HepG2 (cell line): Measurements from ENCODE around the gene LTB4R. TPM values are rescaled to one million over a fixed set of nuclear protein-coding genes. Genes with fewer than 3 reads are reported as not detected.

ENCODE experiments used
- ATF7-NPFF ChIP-seq: sonication (generic); formaldehyde crosslinking; IDR thresholded peaks from 2 replicates; pipeline ENCODE4 v1.8.1; 2023; ENCODE audit warnings: mild to moderate bottlenecking, low read depth, missing genetic modification reagents, moderate library complexity
- DMAP1 ChIP-seq: IDR thresholded peaks from 2 replicates; pipeline ENCODE4 v1.6.1; 2016
- FOXP1 ChIP-seq, 2 experiments: fragments of 450-650 bp in 1 of 2; IDR thresholded peaks; 2 replicates each; pipeline ENCODE4 v1.6.1; 2017 to 2018; ENCODE audit warnings: antibody characterized with exemption in 1 of 2
- KLF6 ChIP-seq: IDR thresholded peaks from 2 replicates; pipeline ENCODE4 v1.8.0; 2016; ENCODE audit warnings: missing biosample characterization, missing genetic modification reagents
- ZZZ3 ChIP-seq: sonication (generic); formaldehyde crosslinking; IDR thresholded peaks from 2 replicates; pipeline ENCODE4 v1.4.0; 2020; ENCODE audit warnings: missing genetic modification reagents, mild to moderate bottlenecking, borderline replicate concordance
- polyA plus RNA-seq, 8 experiments: library from polyadenylated mRNA; depleted of rRNA in 3 of 8; stranded (reverse) in 7 of 8; unstranded in 1 of 8; fragments of >200 nt; fragmentation: Illumina TruSeq in 4 of 8; extraction: Trizol in 4 of 8; gene quantifications; 2 replicates each; pipeline versions ENCODE4 v1.2.1 to v1.2.3, GENCODE V29; 2011 to 2016; ENCODE audit warnings: low read depth in 4 of 8, missing spikeins in 1 of 8, mixed read lengths in 1 of 8; ENCODE audit not compliant: insufficient read depth in 1 of 8
- total RNA-seq, 5 experiments: library from RNA; depleted of rRNA; stranded (reverse); fragments of >200 nt; fragmentation: Illumina TruSeq; extraction: Trizol; gene quantifications; 2 replicates each; pipeline ENCODE4 v1.2.3, GENCODE V29; 2016; ENCODE audit warnings: low read depth in 1 of 5
- TF ChIP-seq, protein P1 (sequence below): sonication (generic); formaldehyde crosslinking; IDR thresholded peaks from 2 replicates; pipeline ENCODE4 v1.4.0; 2020; ENCODE audit warnings: missing genetic modification reagents
- TF ChIP-seq, protein P2 (sequence below): sonication (generic); formaldehyde crosslinking; IDR thresholded peaks from 2 replicates; pipeline ENCODE4 v1.5.0; 2020; ENCODE audit warnings: missing genetic modification reagents
- TF ChIP-seq, protein P3 (sequence below): sonication (generic); formaldehyde crosslinking; IDR thresholded peaks from 2 replicates; pipeline ENCODE4 v1.8.1; 2023; ENCODE audit warnings: missing genetic modification reagents, inconsistent platforms, borderline replicate concordance
- TF ChIP-seq, protein P4 (sequence below): sonication (generic); formaldehyde crosslinking; IDR thresholded peaks from 2 replicates; pipeline ENCODE4 v1.8.0; 2022; ENCODE audit warnings: missing genetic modification reagents, mild to moderate bottlenecking, inconsistent platforms, borderline replicate concordance
- TF ChIP-seq, protein P5 (sequence below): sonication (generic); formaldehyde crosslinking; IDR thresholded peaks from 2 replicates; pipeline ENCODE4 v1.8.0; 2022; ENCODE audit warnings: missing genetic modification reagents, mild to moderate bottlenecking, borderline replicate concordance

The LTB4R gene
- total and polyA plus RNA-seq, 2 of the 13 experiments (the other 11 are each of a cell fraction or from before 2014, with no cell fraction given) = 3.2 to 8.2 TPM

DNA sequence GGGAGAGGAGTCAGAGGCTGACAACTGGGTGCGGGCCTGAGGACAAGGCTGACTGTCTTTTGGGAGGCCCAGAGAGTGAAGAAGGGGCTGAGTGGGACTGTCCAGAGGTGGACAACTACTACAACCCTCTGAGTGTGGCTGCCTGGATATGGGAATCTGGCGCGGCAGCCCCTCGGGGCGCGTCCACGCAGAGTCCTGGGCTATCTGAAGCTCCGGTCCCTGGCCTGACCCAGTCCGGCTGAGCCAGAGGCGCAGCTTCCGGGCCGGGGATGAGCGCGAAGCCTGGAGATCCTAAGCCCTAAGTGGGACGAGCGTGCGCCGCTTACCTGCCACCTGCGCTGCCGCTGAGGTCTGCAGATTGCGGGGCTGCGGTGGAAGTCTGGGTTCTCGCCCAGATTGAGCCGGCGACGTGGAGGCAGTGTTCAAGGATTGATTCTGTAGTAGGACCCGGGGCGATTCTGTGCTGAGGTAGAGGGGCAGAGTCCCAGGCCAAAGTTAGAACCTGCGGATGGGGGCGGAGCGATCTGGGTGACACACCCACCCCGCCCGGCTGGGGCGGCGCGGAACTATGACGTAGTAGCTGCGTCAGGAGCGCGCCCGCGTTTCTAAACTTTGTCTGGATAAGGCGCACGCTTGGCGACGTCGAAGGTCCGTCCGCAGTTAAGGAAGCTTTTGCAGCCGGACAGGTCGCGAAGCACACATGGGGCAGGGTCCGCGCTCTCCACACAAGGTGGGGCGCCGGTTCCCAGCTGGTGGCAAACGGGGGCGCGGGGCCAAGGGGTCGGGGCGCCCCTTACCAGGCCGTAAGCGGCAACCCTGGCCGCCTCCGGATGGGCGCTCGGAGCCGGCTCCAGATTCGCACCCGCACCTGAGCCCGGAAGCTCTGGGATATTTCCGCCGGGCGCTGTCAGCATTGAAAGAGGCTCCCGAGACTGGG, 11.8 kb upstream of the LTB4R start, which contains the start of the genes DHRS1 and NOP9 (continued):
- TF ChIP-seq, protein P1, sequence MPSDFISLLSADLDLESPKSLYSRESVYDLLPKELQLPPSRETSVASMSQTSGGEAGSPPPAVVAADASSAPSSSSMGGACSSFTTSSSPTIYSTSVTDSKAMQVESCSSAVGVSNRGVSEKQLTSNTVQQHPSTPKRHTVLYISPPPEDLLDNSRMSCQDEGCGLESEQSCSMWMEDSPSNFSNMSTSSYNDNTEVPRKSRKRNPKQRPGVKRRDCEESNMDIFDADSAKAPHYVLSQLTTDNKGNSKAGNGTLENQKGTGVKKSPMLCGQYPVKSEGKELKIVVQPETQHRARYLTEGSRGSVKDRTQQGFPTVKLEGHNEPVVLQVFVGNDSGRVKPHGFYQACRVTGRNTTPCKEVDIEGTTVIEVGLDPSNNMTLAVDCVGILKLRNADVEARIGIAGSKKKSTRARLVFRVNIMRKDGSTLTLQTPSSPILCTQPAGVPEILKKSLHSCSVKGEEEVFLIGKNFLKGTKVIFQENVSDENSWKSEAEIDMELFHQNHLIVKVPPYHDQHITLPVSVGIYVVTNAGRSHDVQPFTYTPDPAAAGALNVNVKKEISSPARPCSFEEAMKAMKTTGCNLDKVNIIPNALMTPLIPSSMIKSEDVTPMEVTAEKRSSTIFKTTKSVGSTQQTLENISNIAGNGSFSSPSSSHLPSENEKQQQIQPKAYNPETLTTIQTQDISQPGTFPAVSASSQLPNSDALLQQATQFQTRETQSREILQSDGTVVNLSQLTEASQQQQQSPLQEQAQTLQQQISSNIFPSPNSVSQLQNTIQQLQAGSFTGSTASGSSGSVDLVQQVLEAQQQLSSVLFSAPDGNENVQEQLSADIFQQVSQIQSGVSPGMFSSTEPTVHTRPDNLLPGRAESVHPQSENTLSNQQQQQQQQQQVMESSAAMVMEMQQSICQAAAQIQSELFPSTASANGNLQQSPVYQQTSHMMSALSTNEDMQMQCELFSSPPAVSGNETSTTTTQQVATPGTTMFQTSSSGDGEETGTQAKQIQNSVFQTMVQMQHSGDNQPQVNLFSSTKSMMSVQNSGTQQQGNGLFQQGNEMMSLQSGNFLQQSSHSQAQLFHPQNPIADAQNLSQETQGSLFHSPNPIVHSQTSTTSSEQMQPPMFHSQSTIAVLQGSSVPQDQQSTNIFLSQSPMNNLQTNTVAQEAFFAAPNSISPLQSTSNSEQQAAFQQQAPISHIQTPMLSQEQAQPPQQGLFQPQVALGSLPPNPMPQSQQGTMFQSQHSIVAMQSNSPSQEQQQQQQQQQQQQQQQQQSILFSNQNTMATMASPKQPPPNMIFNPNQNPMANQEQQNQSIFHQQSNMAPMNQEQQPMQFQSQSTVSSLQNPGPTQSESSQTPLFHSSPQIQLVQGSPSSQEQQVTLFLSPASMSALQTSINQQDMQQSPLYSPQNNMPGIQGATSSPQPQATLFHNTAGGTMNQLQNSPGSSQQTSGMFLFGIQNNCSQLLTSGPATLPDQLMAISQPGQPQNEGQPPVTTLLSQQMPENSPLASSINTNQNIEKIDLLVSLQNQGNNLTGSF (CRISPR knock-in tag) = peak; percentile 93
- TF ChIP-seq ATF7-NPFF (CRISPR knock-in tag) (peak; percentile 82), ZZZ3 (CRISPR knock-in tag) (peak; percentile 96), KLF6 (CRISPR knock-in tag) (peak; percentile 94), FOXP1 (IDR thresholded peaks at IDR 0.05) (no peak), FOXP1 (CRISPR knock-in tag; IDR thresholded peaks at IDR 0.05) (peak; percentile 44; the same call in 1 of the 2 replicates), DMAP1 (peak; percentile 95)
- TF ChIP-seq, protein P2, sequence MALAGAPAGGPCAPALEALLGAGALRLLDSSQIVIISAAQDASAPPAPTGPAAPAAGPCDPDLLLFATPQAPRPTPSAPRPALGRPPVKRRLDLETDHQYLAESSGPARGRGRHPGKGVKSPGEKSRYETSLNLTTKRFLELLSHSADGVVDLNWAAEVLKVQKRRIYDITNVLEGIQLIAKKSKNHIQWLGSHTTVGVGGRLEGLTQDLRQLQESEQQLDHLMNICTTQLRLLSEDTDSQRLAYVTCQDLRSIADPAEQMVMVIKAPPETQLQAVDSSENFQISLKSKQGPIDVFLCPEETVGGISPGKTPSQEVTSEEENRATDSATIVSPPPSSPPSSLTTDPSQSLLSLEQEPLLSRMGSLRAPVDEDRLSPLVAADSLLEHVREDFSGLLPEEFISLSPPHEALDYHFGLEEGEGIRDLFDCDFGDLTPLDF (CRISPR knock-in tag) = peak; percentile 94
- TF ChIP-seq, protein P3, sequence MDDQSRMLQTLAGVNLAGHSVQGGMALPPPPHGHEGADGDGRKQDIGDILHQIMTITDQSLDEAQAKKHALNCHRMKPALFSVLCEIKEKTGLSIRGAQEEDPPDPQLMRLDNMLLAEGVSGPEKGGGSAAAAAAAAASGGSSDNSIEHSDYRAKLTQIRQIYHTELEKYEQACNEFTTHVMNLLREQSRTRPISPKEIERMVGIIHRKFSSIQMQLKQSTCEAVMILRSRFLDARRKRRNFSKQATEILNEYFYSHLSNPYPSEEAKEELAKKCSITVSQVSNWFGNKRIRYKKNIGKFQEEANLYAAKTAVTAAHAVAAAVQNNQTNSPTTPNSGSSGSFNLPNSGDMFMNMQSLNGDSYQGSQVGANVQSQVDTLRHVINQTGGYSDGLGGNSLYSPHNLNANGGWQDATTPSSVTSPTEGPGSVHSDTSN (CRISPR knock-in tag) = peak; percentile 93; the same call in 1 of the 2 replicates
- TF ChIP-seq, protein P4, sequence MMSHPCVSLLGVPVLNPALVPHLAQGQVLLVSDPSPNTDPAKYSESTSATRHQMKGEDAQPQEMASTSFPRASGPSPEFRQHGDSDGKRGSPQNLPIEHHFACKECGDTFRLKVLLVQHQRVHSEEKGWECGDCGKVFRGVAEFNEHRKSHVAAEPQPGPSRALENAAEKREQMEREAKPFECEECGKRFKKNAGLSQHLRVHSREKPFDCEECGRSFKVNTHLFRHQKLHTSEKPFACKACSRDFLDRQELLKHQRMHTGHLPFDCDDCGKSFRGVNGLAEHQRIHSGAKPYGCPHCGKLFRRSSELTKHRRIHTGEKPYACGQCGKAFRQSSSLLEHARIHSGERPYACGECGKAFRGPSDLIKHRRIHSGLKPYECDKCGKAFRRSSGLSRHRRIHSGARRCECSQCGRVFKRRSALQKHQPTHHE = peak; percentile 99
- TF ChIP-seq, protein P5, sequence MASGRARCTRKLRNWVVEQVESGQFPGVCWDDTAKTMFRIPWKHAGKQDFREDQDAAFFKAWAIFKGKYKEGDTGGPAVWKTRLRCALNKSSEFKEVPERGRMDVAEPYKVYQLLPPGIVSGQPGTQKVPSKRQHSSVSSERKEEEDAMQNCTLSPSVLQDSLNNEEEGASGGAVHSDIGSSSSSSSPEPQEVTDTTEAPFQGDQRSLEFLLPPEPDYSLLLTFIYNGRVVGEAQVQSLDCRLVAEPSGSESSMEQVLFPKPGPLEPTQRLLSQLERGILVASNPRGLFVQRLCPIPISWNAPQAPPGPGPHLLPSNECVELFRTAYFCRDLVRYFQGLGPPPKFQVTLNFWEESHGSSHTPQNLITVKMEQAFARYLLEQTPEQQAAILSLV (CRISPR knock-in tag) = peak; percentile 99
